ENCODE measurements around the gene TSPAN18. TPM values are rescaled to one million over a fixed set of nuclear protein-coding genes. Genes with fewer than 3 reads are reported as not detected.

TSPAN18 gene
- total RNA-seq, 2 experiments from 2014 or later = 7.3 to 8.4 TPM

DNA sequence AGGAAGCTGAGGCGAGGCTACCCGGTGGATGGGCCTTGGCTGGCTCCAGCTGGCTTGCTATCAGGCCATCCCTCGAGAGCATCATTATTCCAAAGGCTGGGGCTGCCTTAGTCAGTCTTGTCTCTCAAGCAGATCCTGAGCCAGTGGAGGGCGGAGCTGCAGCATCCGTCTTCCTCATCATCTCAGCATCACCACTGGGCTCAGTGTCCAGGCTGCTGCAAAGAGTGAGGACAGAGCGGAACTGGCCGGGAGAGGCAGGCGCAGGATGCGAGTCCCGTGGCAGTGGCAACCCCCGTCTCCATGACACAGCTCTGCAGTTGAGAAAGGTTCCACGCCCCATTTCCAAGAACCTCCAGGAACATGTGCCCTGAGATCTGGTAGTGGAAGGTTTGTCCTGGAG, 219.5 kb downstream of the TSPAN18 start:
- Mint-ChIP-seq H3K9me3 (no peaks in the 10 kb centered on the region), H3K4me3 (no peak overlapping the region), H3K27ac (no peak overlapping the region), H3K27me3 (ENCODE audit: low read depth) (no peaks in the 10 kb centered on the region), H3K4me1 (ENCODE audit: low read depth) (peaks cover 13% of the 10 kb centered on the region), H3K36me3 (ENCODE audit: low read depth) (no peaks in the 10 kb centered on the region)
- CTCF ChIA-PET = interaction anchor here (2.1 to 3.5 kb wide), 2 partner anchors 10 to 158 kb away, joined by 16 to 26 read pairs; no protein-coding TSS in a partner anchor
- intact Hi-C loops (cut with micrococcal nuclease) = no loop called here
- no peak for DNase-seq

DNA sequence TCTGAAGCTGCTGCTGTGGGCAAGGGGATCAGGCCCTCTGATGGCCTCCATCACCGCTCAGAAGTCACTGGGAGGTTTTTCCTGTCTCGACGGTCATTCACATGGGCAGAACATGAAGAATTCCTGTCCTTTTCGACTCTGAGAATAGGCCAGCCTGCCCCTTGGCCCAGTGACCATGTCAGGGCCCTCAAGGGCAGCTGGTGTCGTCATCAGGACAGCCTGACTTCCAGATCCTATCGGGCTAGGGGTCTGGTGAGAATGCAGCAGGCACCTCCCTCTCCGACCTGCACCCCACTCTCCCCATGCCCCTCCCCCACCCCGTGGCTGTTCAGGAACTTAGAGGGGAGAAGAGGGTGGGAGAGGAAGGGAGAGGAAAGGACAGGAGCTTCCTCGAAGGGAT, 220.4 kb downstream of the TSPAN18 start:
- Mint-ChIP-seq H3K27ac (no peak overlapping the region), H3K4me3 (no peak overlapping the region), H3K36me3 (ENCODE audit: low read depth) (no peaks in the 10 kb centered on the region), H3K9me3 (no peaks in the 10 kb centered on the region), H3K4me1 (ENCODE audit: low read depth) (peaks cover 13% of the 10 kb centered on the region), H3K27me3 (ENCODE audit: low read depth) (no peaks in the 10 kb centered on the region)
- no peak for DNase-seq
- intact Hi-C loops (cut with micrococcal nuclease) = no loop called here
- CTCF ChIA-PET = interaction anchor here (2.3 to 3.5 kb wide), 2 partner anchors 11 to 157 kb away, joined by 15 to 26 read pairs; no protein-coding TSS in a partner anchor

DNA sequence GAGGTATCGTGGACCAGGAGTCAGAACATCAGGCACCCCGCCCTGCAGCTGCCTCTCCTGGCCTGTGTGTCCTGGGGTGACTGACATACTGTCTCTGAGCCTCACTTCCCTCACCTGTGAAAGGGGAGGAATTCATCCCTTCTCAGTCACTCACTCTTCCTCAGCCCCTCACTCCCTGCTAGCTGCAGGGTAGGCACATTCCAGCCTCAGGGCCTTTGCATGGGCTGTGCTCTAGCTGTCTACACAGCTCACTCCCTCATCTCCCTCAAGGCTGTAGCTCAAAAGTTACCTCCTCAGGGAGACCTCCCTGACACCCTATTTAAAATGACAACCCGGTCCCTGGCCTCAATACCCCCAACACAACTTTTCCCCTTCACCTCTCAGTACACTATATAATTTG, 221.4 kb downstream of the TSPAN18 start:
- intact Hi-C loops (cut with micrococcal nuclease) = no loop called here
- Mint-ChIP-seq H3K4me3 (no peak overlapping the region), H3K36me3 (ENCODE audit: low read depth) (no peaks in the 10 kb centered on the region), H3K27ac (no peak overlapping the region), H3K9me3 (no peaks in the 10 kb centered on the region), H3K27me3 (ENCODE audit: low read depth) (no peaks in the 10 kb centered on the region), H3K4me1 (ENCODE audit: low read depth) (peaks cover 7% of the 10 kb centered on the region)
- no peak for DNase-seq
- CTCF ChIA-PET = interaction anchor here (1.0 to 3.5 kb wide), 9 partner anchors 11 to 162 kb away, joined by 3 to 26 read pairs (median 4); no protein-coding TSS in a partner anchor

DNA sequence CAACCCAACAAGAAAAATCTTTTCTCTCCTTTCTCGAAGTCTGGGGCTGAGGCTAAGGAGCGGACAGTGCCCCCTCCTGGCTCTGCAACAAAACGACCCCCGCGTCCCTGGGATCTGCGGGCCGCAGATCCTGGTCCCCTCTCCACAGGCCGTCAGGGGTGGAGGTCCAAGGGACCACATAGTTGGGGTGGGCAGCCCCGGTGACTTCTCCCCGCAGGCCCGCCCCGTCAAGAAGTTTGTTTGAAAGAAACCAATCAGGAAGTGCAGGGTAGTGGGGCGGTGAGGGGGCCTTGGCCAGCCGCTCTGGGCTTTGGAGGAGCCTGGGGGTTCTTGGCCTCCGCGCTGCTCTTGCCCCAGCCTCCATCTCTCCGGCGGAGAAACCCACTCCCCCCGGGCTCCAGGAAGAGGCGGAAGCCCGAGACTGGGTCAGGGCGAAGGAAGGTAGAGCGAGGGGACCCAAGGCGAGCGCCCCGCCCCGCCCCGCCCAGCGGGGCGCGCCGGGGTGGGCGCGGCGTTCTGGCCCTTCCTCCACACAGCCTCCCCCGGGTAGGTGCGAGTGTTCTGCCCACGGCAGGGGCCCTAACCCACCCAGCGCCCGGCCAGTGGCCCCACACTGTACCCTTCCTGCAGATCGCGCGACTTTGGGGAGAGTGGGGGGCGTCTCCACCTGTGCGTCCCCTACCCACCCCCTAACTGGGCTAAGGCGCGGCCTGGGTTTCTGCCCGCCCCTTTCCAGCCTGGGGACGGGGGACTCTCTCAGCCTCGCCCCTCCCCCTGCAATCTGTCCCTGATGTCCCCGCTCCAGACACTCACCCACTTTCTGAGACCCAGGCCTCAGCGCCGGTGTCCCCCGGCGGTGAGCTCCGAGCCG, 222.6 kb downstream of the TSPAN18 start:
- H3K27ac Mint-ChIP-seq = no peak overlapping the region
- H3K4me1 Mint-ChIP-seq (ENCODE audit: low read depth) = peaks cover 2% of the 10 kb centered on the region
- DNase-seq = peak; percentile 34
- peak overlapping the region; percentile 73 for H3K4me3 Mint-ChIP-seq
- no peaks in the 10 kb centered on the region for H3K36me3 Mint-ChIP-seq (ENCODE audit: low read depth)
- CTCF ChIA-PET = interaction anchor here (0.9 to 3.5 kb wide), 5 partner anchors 20 to 155 kb away, joined by 3 to 26 read pairs (median 4); no protein-coding TSS in a partner anchor
- intact Hi-C loops (cut with micrococcal nuclease) = loop anchor here (1.0 to 5.0 kb wide), 3 partner anchors 133 to 197 kb away; partner anchors contain the start of gene PRDM11
- H3K27me3 Mint-ChIP-seq (ENCODE audit: low read depth) = no peaks in the 10 kb centered on the region
- no peaks in the 10 kb centered on the region for H3K9me3 Mint-ChIP-seq

DNA sequence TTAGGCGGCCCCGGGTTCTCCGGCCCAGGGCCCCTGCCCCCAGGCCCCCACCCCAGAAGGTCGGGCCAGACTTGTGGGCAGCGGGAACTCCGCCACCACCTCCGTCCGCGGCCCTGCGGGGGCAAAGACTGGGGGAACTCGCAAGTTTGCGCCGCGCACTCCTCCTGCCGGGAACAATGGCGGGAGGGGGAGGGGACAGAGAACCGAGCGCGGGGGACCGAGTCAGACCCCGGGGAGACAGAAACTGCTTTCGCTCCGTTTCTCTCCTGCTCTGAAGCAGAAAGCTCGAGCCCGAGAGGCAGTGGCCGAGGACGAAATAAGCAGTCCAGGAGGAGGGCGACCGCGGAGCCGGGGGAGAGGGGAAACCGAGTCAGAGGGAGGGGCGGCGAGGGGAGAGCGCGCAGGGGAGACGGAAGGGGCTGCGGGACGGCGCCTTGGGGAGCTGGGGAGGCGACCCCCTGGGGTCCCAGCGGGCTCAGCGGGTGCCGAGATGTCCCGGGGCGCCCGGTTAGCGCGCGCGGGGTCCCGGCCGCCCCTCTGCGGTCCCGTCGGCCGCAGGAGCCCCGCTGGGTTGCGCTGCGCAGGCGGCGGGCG, 223.4 kb downstream of the TSPAN18 start:
- H3K4me3 Mint-ChIP-seq = peak overlapping the region; percentile 73
- H3K9me3 Mint-ChIP-seq = no peaks in the 10 kb centered on the region
- intact Hi-C loops (cut with micrococcal nuclease) = loop anchor here (1.0 to 5.0 kb wide), 3 partner anchors 132 to 197 kb away; partner anchors contain the start of gene PRDM11
- H3K27me3 Mint-ChIP-seq (ENCODE audit: low read depth) = no peaks in the 10 kb centered on the region
- peaks cover 3% of the 10 kb centered on the region for H3K4me1 Mint-ChIP-seq (ENCODE audit: low read depth)
- H3K27ac Mint-ChIP-seq = no peak overlapping the region
- H3K36me3 Mint-ChIP-seq (ENCODE audit: low read depth) = no peaks in the 10 kb centered on the region
- CTCF ChIA-PET = interaction anchor here (0.8 to 1.4 kb wide), 5 partner anchors 15 to 153 kb away, joined by 3 to 6 read pairs (median 3); no protein-coding TSS in a partner anchor
- peak; percentile 38 for DNase-seq

DNA sequence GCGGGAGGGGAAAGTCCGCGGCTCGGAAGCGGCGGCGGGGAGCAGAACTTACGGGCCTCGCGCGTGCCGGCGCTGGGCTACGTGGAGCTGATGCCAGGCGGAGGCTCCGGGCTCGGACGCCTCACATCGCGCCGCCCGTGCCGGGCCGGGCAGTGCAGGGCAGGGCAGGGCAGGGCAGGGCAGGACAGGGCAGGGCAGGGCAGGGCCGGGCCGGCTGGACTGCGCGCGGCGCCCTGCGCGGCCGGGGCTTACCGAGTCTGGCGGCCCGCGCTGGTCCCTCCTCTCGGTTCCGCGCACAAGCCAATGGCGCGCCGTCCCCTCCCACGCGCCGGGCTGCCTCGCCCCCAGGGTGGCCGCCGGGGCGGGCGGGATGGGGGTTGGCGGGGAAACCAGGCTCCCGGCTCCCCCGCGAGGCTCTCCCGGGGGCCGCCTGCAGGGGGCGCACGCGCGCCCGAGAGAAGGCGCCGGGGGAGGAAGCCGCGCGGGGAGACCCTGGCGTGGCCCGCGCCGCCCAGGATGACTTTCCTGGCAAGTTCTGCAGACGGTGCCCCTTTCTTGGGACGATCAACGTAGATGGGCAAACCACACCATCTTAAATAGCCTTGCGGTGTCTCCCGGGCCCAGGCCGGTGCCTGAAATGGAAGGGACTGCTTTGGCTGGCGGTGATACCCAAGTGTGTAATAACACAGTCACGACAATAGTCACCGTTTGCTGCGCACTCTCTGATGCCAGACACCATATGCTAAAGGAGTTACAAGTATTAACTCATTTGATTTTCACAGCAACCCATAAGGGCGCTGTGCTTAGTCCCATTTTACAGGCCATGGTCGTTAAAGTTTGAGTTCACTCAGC, 224.1 kb downstream of the TSPAN18 start, which contains the start of gene TP53I11:
Gene TP53I11, minus strand, starts transcription at position 259 of the 852 bp plus-strand sequence. CDS start 12,548 bp downstream, outside the sequence.
- Mint-ChIP-seq H3K4me3 (peak within 1 kb of the TSS; percentile 73), H3K27me3 (ENCODE audit: low read depth) (peaks cover 2% of the 10 kb centered on the region), H3K4me1 (ENCODE audit: low read depth) (peaks cover 8% of the 10 kb centered on the region), H3K36me3 (ENCODE audit: low read depth) (no peaks in the 10 kb centered on the region), H3K9me3 (no peaks in the 10 kb centered on the region), H3K27ac (no peak within 1 kb of the TSS)
- intact Hi-C loops (cut with micrococcal nuclease) = loop anchor here (1.0 to 5.0 kb wide), 3 partner anchors 131 to 196 kb away; partner anchors contain the start of gene PRDM11
- DNase-seq = peak; percentile 71
- CTCF ChIA-PET = interaction anchor here (0.8 to 1.4 kb wide), 5 partner anchors 14 to 152 kb away, joined by 3 to 6 read pairs (median 3); no protein-coding TSS in a partner anchor

DNA sequence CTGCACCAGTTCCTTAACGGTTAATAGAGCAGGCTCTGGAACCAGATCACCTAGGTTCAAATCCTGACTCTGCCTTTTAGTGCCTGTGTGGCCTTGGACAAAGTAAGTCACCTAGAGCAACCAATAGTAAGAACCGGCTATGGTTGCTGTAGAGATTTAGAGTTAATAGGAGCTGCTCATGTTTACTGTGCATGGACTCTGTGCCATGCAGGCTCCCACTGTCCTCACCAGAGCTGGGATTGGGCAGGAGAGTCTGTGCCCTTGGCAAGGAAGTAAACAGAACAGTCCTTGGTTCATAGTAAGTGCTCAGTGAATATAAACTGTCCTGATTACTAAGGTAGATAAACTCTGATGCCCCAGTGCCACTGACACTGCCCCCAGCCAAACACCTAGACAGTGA, 225.3 kb downstream of the TSPAN18 start:
- H3K27ac Mint-ChIP-seq = no peak overlapping the region
- CTCF ChIA-PET = interaction anchor here (1.1 to 2.0 kb wide), 3 partner anchors 16 to 153 kb away, joined by 3 to 6 read pairs (median 5); no protein-coding TSS in a partner anchor

DNA sequence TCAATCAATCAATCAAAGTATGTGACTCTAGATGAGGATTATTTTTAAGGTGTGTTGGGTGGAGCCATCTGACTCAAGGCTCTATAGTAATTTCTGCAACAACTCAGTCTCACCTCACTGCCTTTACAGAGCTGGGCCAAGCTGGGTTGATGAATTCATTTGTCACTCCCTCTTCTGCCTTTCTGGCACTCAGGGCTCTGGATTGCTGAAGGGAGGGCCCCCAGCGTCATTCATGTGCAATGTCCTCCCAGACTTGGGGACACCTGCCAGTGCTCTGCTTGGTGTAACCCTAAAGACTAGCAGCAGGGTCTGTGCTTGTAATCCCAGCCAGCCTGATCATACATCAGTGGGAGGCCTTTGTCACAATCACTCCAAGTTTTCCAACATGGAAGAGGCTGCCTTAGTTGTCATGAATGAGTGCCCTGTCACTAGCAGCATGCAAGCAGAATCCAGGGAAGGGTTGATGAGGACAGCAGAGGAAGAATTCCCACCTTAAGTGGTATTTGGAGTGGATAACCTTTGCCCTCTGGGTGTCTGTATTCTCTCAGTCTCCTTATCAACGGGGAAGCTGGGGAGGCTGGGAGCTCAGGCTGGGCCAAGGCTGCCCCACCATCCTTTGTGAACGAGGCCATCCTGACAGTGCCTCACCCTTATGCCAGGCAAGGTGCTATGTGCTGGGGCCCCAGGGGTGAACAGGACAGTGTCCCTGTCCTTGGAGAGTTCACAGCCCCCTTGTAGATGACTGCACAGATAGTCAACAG, 225.9 kb downstream of the TSPAN18 start:
- Mint-ChIP-seq H3K4me1 (ENCODE audit: low read depth) (peaks cover 8% of the 10 kb centered on the region), H3K36me3 (ENCODE audit: low read depth) (no peaks in the 10 kb centered on the region), H3K27ac (no peak overlapping the region), H3K9me3 (no peaks in the 10 kb centered on the region), H3K27me3 (ENCODE audit: low read depth) (peaks cover 2% of the 10 kb centered on the region), H3K4me3 (no peak overlapping the region)
- CTCF ChIA-PET = interaction anchor here (1.1 to 2.0 kb wide), 3 partner anchors 16 to 152 kb away, joined by 3 to 6 read pairs (median 5); no protein-coding TSS in a partner anchor
- DNase-seq = no peak
- intact Hi-C loops (cut with micrococcal nuclease) = loop anchor here (5.0 kb wide), 1 partner anchor 130 kb away; no protein-coding TSS in a partner anchor

More for the DNA sequence above, 225.3 kb downstream of the TSPAN18 start:
- H3K4me1 Mint-ChIP-seq (ENCODE audit: low read depth) = peaks cover 8% of the 10 kb centered on the region
- H3K4me3 Mint-ChIP-seq = peak overlapping the region; percentile 54
- DNase-seq = no peak
- intact Hi-C loops (cut with micrococcal nuclease) = loop anchor here (5.0 kb wide), 1 partner anchor 130 kb away; no protein-coding TSS in a partner anchor
- H3K9me3 Mint-ChIP-seq = no peaks in the 10 kb centered on the region
- no peaks in the 10 kb centered on the region for H3K36me3 Mint-ChIP-seq (ENCODE audit: low read depth)
- peaks cover 2% of the 10 kb centered on the region for H3K27me3 Mint-ChIP-seq (ENCODE audit: low read depth)

DNA sequence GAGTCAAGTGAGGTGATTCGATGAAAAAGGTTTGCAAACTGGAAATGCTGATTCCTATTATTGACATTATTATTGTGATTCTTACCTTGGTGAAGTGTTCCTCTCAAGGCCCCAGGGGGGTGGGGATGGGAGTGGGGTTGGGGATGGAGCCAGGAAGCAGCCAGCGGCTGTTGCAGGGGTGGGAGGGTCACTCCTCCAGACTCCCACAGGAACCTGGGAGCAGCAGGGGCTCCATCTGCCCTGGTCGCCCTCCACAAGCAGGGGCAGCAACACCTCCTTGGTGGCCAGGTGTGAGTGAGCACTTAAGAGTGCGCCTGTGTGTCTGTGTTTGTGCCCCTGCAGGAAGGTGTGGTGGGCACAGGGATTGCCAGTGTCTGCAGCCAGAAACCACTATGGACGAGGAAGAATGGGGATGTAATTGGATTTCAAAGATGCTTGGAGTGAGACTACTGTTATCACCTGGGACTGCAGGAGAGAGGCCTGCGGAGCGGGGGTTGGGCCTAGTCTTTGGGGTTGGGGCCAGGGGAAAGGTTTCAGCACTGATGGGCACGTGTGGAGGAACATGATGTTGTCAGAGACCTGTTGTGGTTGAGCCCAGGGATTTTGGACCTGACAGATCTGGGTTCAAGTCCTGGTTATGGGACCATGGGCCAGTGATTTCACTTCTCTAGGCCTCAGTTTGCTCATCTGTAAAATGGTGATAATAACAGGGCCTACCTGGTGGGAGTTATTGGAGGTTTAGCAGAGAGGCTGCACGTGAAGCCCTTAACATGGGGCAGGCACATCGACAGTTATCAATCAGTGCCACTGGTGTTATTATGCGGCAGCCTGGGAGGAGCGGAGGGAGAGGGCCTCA, 227.5 kb downstream of the TSPAN18 start:
- Mint-ChIP-seq H3K4me3 (no peak overlapping the region), H3K27ac (no peak overlapping the region), H3K4me1 (ENCODE audit: low read depth) (peaks cover 6% of the 10 kb centered on the region), H3K9me3 (no peaks in the 10 kb centered on the region), H3K36me3 (ENCODE audit: low read depth) (no peaks in the 10 kb centered on the region), H3K27me3 (ENCODE audit: low read depth) (peaks cover 2% of the 10 kb centered on the region)
- intact Hi-C loops (cut with micrococcal nuclease) = loop anchor here (5.0 kb wide), 1 partner anchor 128 kb away; no protein-coding TSS in a partner anchor
- CTCF ChIA-PET = interaction anchor here (1.2 kb wide), 2 partner anchors 149 to 151 kb away, joined by 4 to 7 read pairs; no protein-coding TSS in a partner anchor
- DNase-seq = no peak

All from activated naive CD4-positive, alpha-beta T cell treated with anti-CD3 and anti-CD28 coated beads for 36 hours (primary cell).